Esophagus muscularis mucosa (tissue), 4 donors: Measurements from ENCODE around the gene ZNF362.

Experiments used
- CTCF ChIP-seq, 3 experiments: fragments of 200-600 bp in 2 of 3; fragments of 450-650 bp in 1 of 3; sonication (generic) in 2 of 3; IDR thresholded peaks; one replicate each; pipeline ENCODE4 v1.5.1; 2017 to 2019; ENCODE audit warnings: antibody characterized with exemption in 3 of 3, mild to moderate bottlenecking in 2 of 3, moderate library complexity in 1 of 3
- EP300 ChIP-seq: sonication (generic); formaldehyde crosslinking; IDR thresholded peaks from one replicate; pipeline ENCODE4 v1.6.1; 2017; ENCODE audit warnings: antibody characterized with exemption
- POLR2A ChIP-seq: fragments of 450-650 bp; IDR thresholded peaks from one replicate; pipeline ENCODE4 v1.6.1; 2017; ENCODE audit warnings: antibody characterized with exemption, moderate library complexity, mild to moderate bottlenecking, low read depth
- POLR2AphosphoS5 ChIP-seq, 2 donors: sonication (generic); formaldehyde crosslinking; IDR thresholded peaks; one replicate each; pipeline ENCODE4 v1.6.1; 2017; ENCODE audit warnings: antibody characterized with exemption in 2 of 2

GRCh38 chr1:33289858-33290154 is 33.5 kb downstream of the ZNF362 start:
- TF ChIP-seq CTCF (IDR thresholded peaks at IDR 0.05) (no peak), POLR2AphosphoS5 (IDR thresholded peaks at IDR 0.05) (no peak), EP300 (no peak), POLR2A (no peak)
